ENCODE results near the gene RFTN1. TPM values are rescaled to one million over a fixed set of nuclear protein-coding genes. Genes with fewer than 3 reads are reported as not detected.

The RFTN1 gene
- total RNA-seq, 1 donor from 2014 or later = 0.92 TPM

- Histone ChIP-seq H3K27ac (no peak overlapping the region), H3K27me3 (no peaks in the 10 kb centered on the region), H3K9ac (no peak overlapping the region), H2AFZ (replicated peaks) (no peak overlapping the region), H4K20me1 (ENCODE audit: low read depth) (no peaks in the 10 kb centered on the region), H3K9me3 (ENCODE audit: low read depth) (no peaks in the 10 kb centered on the region), H3K4me2 (no peak overlapping the region), H3K36me3 (no peaks in the 10 kb centered on the region), H3K79me2 (ENCODE audit: low read depth) (no peaks in the 10 kb centered on the region), H3F3A (ENCODE audit: low read depth) (no peaks in the 10 kb centered on the region), H3K4me1 (no peaks in the 10 kb centered on the region), H3K4me3 (no peak overlapping the region)
- no peaks in the 10 kb centered on the region for H3K36me3 Mint-ChIP-seq
- no peaks in the 10 kb centered on the region for H3K9me3 Mint-ChIP-seq
- no peaks in the 10 kb centered on the region for H3K27me3 Mint-ChIP-seq (ENCODE audit: insufficient read depth, low read depth)
- TF ChIP-seq EZH2 (IDR thresholded peaks at IDR 0.05) = no peak
- TF ChIP-seq EZH2phosphoT487 (IDR thresholded peaks at IDR 0.05) = no peak
- no peak for TF ChIP-seq CTCF (IDR thresholded peaks at IDR 0.05)
- H3K4me3 Mint-ChIP-seq = no peak overlapping the region
- no peak for DNase-seq (ENCODE audit: low spot score)
- no peaks in the 10 kb centered on the region for H3K4me1 Mint-ChIP-seq
- H3K27ac Mint-ChIP-seq = no peak overlapping the region
These were observed 86.2 kb downstream of the RFTN1 start for GRCh38 chr3:16427103-16427965.

- no peaks in the 10 kb centered on the region for H3K36me3 Mint-ChIP-seq
- Histone ChIP-seq H3K4me1 (no peaks in the 10 kb centered on the region), H3K27ac (no peak overlapping the region), H3K4me3 (no peak overlapping the region), H3F3A (ENCODE audit: low read depth) (no peaks in the 10 kb centered on the region), H2AFZ (replicated peaks) (no peak overlapping the region), H3K79me2 (ENCODE audit: low read depth) (no peaks in the 10 kb centered on the region), H3K9ac (no peak overlapping the region), H3K9me3 (ENCODE audit: low read depth) (no peaks in the 10 kb centered on the region), H4K20me1 (ENCODE audit: low read depth) (no peaks in the 10 kb centered on the region), H3K4me2 (no peak overlapping the region), H3K27me3 (no peaks in the 10 kb centered on the region), H3K36me3 (no peaks in the 10 kb centered on the region)
- no peaks in the 10 kb centered on the region for H3K4me1 Mint-ChIP-seq
- TF ChIP-seq CTCF (IDR thresholded peaks at IDR 0.05) (no peak), EZH2 (IDR thresholded peaks at IDR 0.05) (no peak), EZH2phosphoT487 (IDR thresholded peaks at IDR 0.05) (no peak)
- H3K27ac Mint-ChIP-seq = no peak overlapping the region
- DNase-seq (ENCODE audit: low spot score) = no peak
- H3K4me3 Mint-ChIP-seq = no peak overlapping the region
- H3K9me3 Mint-ChIP-seq = no peaks in the 10 kb centered on the region
- no peaks in the 10 kb centered on the region for H3K27me3 Mint-ChIP-seq (ENCODE audit: insufficient read depth, low read depth)
These were observed 86.8 kb downstream of the RFTN1 start for GRCh38 chr3:16426665-16427064.

- H3K9ac ChIP-seq = no peak overlapping the region
- TF ChIP-seq EZH2phosphoT487 (IDR thresholded peaks at IDR 0.05) (no peak), CTCF (IDR thresholded peaks at IDR 0.05) (no peak), EZH2 (IDR thresholded peaks at IDR 0.05) (no peak)
- Mint-ChIP-seq H3K4me1 (no peaks in the 10 kb centered on the region), H3K36me3 (no peaks in the 10 kb centered on the region), H3K27ac (no peak overlapping the region), H3K27me3 (ENCODE audit: insufficient read depth, low read depth) (no peaks in the 10 kb centered on the region), H3K4me3 (no peak overlapping the region), H3K9me3 (no peaks in the 10 kb centered on the region)
- no peak for DNase-seq (ENCODE audit: low spot score)
- H3K27ac ChIP-seq = no peak overlapping the region
- H3K36me3 ChIP-seq = no peaks in the 10 kb centered on the region
- no peaks in the 10 kb centered on the region for H3K9me3 ChIP-seq (ENCODE audit: low read depth)
- H3F3A ChIP-seq (ENCODE audit: low read depth) = no peaks in the 10 kb centered on the region
- H4K20me1 ChIP-seq (ENCODE audit: low read depth) = no peaks in the 10 kb centered on the region
- no peak overlapping the region for H2AFZ ChIP-seq (replicated peaks)
- H3K4me2 ChIP-seq = no peak overlapping the region
- no peaks in the 10 kb centered on the region for H3K27me3 ChIP-seq
- no peaks in the 10 kb centered on the region for H3K79me2 ChIP-seq (ENCODE audit: low read depth)
- H3K4me3 ChIP-seq = no peak overlapping the region
- H3K4me1 ChIP-seq = no peaks in the 10 kb centered on the region
These were observed 87.5 kb downstream of the RFTN1 start for GRCh38 chr3:16426029-16426400.
